ENCODE data around the gene ZBTB24.

The ZBTB24 gene

DNA sequence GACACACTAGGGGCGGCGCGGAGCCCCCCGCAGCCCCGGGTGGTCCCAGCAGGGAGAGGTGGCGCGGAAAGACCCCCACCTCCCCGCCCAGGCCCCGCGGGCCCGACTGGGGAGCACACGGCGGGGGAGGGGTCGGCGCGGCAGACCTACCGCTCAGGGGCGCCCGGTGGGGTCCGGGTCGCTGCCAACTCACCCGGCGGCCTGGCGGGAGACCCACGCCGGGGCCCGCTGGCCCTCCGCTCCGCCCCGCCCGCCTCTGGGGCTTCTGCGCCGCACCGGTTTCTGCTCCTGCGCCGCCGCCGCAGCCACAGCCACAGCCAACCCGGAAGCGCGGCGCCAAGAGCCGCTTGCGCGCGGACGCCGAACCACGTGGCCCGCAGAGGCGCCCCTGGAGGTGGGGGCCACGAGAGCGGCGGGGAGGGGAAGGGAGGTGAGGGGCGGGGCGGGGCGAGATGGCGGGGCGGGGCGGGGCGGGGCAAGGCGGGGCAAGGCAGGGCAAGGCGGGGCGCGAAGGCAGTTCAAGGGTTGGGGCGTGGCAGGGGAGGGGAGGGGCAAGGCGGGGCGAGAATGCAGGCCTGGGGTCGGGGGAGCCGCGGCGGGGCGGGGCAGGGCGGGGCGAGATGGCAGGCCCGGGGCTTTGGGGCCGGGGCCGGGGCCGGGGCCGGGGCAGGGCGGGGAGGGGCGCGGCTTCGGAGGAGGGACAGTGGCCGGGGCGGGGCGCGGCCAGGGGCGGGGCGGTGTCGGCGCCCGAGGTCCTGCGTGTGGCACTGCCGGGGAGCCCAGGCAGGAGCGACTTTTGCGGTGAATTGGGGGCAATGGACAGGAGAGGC lies at the start of gene ZBTB24:
Gene ZBTB24, minus strand, starts transcription at position 315 of the 830 bp plus-strand sequence. CDS start 1,193 bp downstream, outside the sequence.
- Histone ChIP-seq H3K4me1 (ENCODE audit: insufficient read depth, low read length) (peaks cover 53% of the 10 kb centered on the region), H3K4me2 (ENCODE audit: insufficient read depth, low read length) (peak within 1 kb of the TSS; percentile 79), H3K9me3 (ENCODE audit: insufficient read depth, low read length, severe bottlenecking) (no peaks in the 10 kb centered on the region), H3K36me3 (ENCODE audit: insufficient read depth, low read length) (peaks cover 30% of the 10 kb centered on the region), H3K4me3 (ENCODE audit: low read depth in 1 of 2, low read length in 2 of 2) (peak within 1 kb of the TSS; percentile 66 to 70), H2AFZ (ENCODE audit: low read depth, low read length) (peak within 1 kb of the TSS; percentile 66), H3K27ac (ENCODE audit: low read length) (peak within 1 kb of the TSS; percentile 69), H3K79me2 (ENCODE audit: insufficient read depth, low read length) (peaks cover 46% of the 10 kb centered on the region), H3K27me3 (ENCODE audit: insufficient read depth, low read length, poor library complexity) (no peaks in the 10 kb centered on the region), H3K9ac (ENCODE audit: low read depth, low read length) (peak within 1 kb of the TSS; percentile 92), H4K20me1 (ENCODE audit: insufficient read depth, low read length) (peaks cover 16% of the 10 kb centered on the region; the same call in 1 of the 2 replicates)
- TF ChIP-seq EZH2 (IDR thresholded peaks at IDR 0.05; ENCODE audit: borderline replicate concordance, low read depth, low read length, severe bottlenecking) = no peak
- TF ChIP-seq, protein P1, sequence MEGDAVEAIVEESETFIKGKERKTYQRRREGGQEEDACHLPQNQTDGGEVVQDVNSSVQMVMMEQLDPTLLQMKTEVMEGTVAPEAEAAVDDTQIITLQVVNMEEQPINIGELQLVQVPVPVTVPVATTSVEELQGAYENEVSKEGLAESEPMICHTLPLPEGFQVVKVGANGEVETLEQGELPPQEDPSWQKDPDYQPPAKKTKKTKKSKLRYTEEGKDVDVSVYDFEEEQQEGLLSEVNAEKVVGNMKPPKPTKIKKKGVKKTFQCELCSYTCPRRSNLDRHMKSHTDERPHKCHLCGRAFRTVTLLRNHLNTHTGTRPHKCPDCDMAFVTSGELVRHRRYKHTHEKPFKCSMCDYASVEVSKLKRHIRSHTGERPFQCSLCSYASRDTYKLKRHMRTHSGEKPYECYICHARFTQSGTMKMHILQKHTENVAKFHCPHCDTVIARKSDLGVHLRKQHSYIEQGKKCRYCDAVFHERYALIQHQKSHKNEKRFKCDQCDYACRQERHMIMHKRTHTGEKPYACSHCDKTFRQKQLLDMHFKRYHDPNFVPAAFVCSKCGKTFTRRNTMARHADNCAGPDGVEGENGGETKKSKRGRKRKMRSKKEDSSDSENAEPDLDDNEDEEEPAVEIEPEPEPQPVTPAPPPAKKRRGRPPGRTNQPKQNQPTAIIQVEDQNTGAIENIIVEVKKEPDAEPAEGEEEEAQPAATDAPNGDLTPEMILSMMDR (IDR thresholded peaks at IDR 0.05; ENCODE audit: borderline replicate concordance, extremely low read depth, low read length, poor library complexity, severe bottlenecking) = no peak
- DNase-seq = peak; percentile 92
- ATAC-seq (ENCODE audit: insufficient read depth, low read depth) = peak; percentile 87

DNA sequence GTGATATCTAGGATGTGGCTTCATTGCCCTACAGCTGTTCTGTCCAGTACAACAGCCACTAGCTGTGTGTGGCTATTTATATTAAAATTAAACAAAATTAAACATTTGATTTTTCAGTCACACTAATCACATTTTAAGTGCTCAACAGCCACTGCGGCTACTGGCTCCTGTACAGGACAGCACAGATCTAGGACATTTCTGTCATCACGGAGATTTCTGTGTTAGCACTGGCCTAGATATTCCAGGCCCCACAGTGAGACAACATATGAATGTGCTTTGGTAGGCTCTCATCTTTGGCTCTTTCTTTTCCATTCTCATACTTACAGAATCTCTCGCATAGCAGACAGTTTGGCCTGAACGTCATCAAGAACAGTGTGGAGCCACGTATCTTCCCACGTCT lies 48.4 kb upstream of the ZBTB24 start:
- no peak for DNase-seq
- no peak for ATAC-seq (ENCODE audit: insufficient read depth, low read depth)
- Histone ChIP-seq H3K27ac (ENCODE audit: low read length) (no peak overlapping the region), H3K9ac (ENCODE audit: low read depth, low read length) (no peak overlapping the region), H3K4me1 (ENCODE audit: insufficient read depth, low read length) (no peaks in the 10 kb centered on the region), H3K79me2 (ENCODE audit: insufficient read depth, low read length) (no peaks in the 10 kb centered on the region), H3K36me3 (ENCODE audit: insufficient read depth, low read length) (no peaks in the 10 kb centered on the region), H3K4me2 (ENCODE audit: insufficient read depth, low read length) (no peak overlapping the region), H2AFZ (ENCODE audit: low read depth, low read length) (no peak overlapping the region), H3K27me3 (ENCODE audit: insufficient read depth, low read length, poor library complexity) (peaks cover 2% of the 10 kb centered on the region), H3K9me3 (ENCODE audit: insufficient read depth, low read length, severe bottlenecking) (no peaks in the 10 kb centered on the region), H3K4me3 (ENCODE audit: low read depth in 1 of 2, low read length in 2 of 2) (no peak overlapping the region), H4K20me1 (ENCODE audit: insufficient read depth, low read length) (no peaks in the 10 kb centered on the region)
- TF ChIP-seq, protein P1 (IDR thresholded peaks at IDR 0.05; ENCODE audit: borderline replicate concordance, extremely low read depth, low read length, poor library complexity, severe bottlenecking) = no peak

DNA sequence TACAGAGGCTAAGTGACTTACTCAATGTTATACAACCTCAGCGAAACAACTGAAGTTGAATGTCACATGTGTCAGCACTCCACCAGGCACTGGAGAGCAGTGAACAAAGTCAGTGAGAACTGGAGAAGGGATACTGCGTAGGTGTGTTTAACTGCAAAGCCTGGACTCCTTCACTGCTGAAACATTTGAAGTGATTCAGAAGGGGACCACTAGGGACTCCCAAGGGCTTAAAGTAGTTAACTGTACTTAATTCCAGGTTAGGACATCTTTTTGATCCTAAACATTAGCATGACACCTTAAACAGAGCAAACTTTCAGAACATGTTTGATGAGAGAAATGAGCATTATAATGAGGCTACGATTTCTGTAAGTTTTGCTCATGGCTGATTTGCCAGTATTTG lies 45.0 kb upstream of the ZBTB24 start:
- Histone ChIP-seq H3K27ac (ENCODE audit: low read length) (no peak overlapping the region), H3K36me3 (ENCODE audit: insufficient read depth, low read length) (no peaks in the 10 kb centered on the region), H3K4me1 (ENCODE audit: insufficient read depth, low read length) (no peaks in the 10 kb centered on the region), H3K4me2 (ENCODE audit: insufficient read depth, low read length) (no peak overlapping the region), H3K9ac (ENCODE audit: low read depth, low read length) (no peak overlapping the region), H3K27me3 (ENCODE audit: insufficient read depth, low read length, poor library complexity) (peaks cover 2% of the 10 kb centered on the region), H4K20me1 (ENCODE audit: insufficient read depth, low read length) (no peaks in the 10 kb centered on the region), H2AFZ (ENCODE audit: low read depth, low read length) (no peak overlapping the region), H3K4me3 (ENCODE audit: low read depth in 1 of 2, low read length in 2 of 2) (no peak overlapping the region), H3K9me3 (ENCODE audit: insufficient read depth, low read length, severe bottlenecking) (peaks cover 2% of the 10 kb centered on the region), H3K79me2 (ENCODE audit: insufficient read depth, low read length) (no peaks in the 10 kb centered on the region)
- no peak for TF ChIP-seq EZH2 (IDR thresholded peaks at IDR 0.05; ENCODE audit: borderline replicate concordance, low read depth, low read length, severe bottlenecking)
- TF ChIP-seq, protein P1 (IDR thresholded peaks at IDR 0.05; ENCODE audit: borderline replicate concordance, extremely low read depth, low read length, poor library complexity, severe bottlenecking) = peak; percentile 50
- DNase-seq (no peak), ATAC-seq (ENCODE audit: insufficient read depth, low read depth) (no peak; the same call in 2 of the 3 replicates)
